OCI-LY7 (cell line): ENCODE measurements around the gene TMED3. TPM values are rescaled to one million over a fixed set of nuclear protein-coding genes. Genes with fewer than 3 reads are reported as not detected.

Experiments used
- BruUV-seq: library from RNA; stranded (reverse); fragments of 400-500 nt; replicated peaks from 2 replicates; lab custom pipeline; 2021; lab: Mats Ljungman, UMichigan
- CTCF ChIA-PET: fragments of 300-600 bp; sonication (Branson Sonifier 250); formaldehyde crosslinking; loops from one replicate; lab custom pipeline; 2022; ENCODE audit warnings: antibody characterized with exemption; ENCODE audit not compliant: unreplicated experiment; lab: Charles Lee
- POLR2A ChIA-PET: fragments of 300-600 bp; sonication (Branson Sonifier 250); formaldehyde crosslinking; loops from one replicate; lab custom pipeline; 2022; ENCODE audit warnings: antibody characterized with exemption; lab: Charles Lee
- DNase-seq: peaks from one replicate; pipeline ENCODE4 v3.0.0-alpha.2; 2015; ENCODE audit warnings: low spot score
- H2AFZ ChIP-seq: fragments of 200-600 bp; sonication (generic), shearing (Covaris generic); 2 replicates; pipeline ENCODE4 v1.6.1; 2014; ENCODE audit warnings: mild to moderate bottlenecking, antibody characterized with exemption, low read length, moderate library complexity
- H3K27ac ChIP-seq: fragments of 200-600 bp; sonication (generic); 2 replicates; pipeline ENCODE4 v1.5.1; 2014; ENCODE audit warnings: mixed run types, low read depth, mild to moderate bottlenecking, moderate library complexity, low read length, inconsistent platforms; ENCODE audit not compliant: poor library complexity, severe bottlenecking
- H3K36me3 ChIP-seq: fragments of 200-600 bp; sonication (generic); 2 replicates; pipeline ENCODE4 v1.6.1; 2014; ENCODE audit warnings: mild to moderate bottlenecking, antibody characterized with exemption, low read length, moderate library complexity, mixed read lengths; ENCODE audit not compliant: insufficient read depth
- H3K4me1 ChIP-seq: fragments of 200-600 bp; sonication (generic); 2 replicates; pipeline ENCODE4 v1.5.1; 2014; ENCODE audit warnings: mild to moderate bottlenecking, low read length; ENCODE audit not compliant: insufficient read depth, poor library complexity, severe bottlenecking
- H3K4me2 ChIP-seq: fragments of 200-600 bp; sonication (generic); 2 replicates; pipeline ENCODE4 v1.6.1; 2014; ENCODE audit warnings: mild to moderate bottlenecking, low read length
- H3K4me3 ChIP-seq: fragments of 200-600 bp; sonication (generic); 2 replicates; pipeline ENCODE4 v1.5.1; 2014; ENCODE audit warnings: mild to moderate bottlenecking, low read depth, low read length; ENCODE audit not compliant: poor library complexity, severe bottlenecking
- H3K79me2 ChIP-seq: fragments of 200-600 bp; sonication (generic); 2 replicates; pipeline ENCODE4 v1.6.1; 2016; ENCODE audit warnings: low read depth, mild to moderate bottlenecking, low read length, moderate library complexity, mixed read lengths; ENCODE audit not compliant: insufficient read depth
- H3K9me2 ChIP-seq: fragments of 200-600 bp; sonication (generic); 2 replicates; pipeline ENCODE4 v1.6.1; 2016; ENCODE audit warnings: mild to moderate bottlenecking, low read length, mixed read lengths; ENCODE audit not compliant: insufficient read depth
- H3K9me3 ChIP-seq: fragments of 200-600 bp; sonication (generic); 2 replicates; pipeline ENCODE4 v1.6.1; 2014; ENCODE audit warnings: mild to moderate bottlenecking, mixed run types, low read length, mixed read lengths
- H4K20me1 ChIP-seq: fragments of 200-600 bp; sonication (generic); 2 replicates; pipeline ENCODE4 v1.6.1; 2014; ENCODE audit warnings: mild to moderate bottlenecking, antibody characterized with exemption, low read length, moderate library complexity, mixed read lengths; ENCODE audit not compliant: insufficient read depth
- CTCF ChIP-seq: fragments of 200-600 bp; sonication (generic); conservative IDR thresholded peaks from 2 replicates; pipeline ENCODE4 v1.5.1; 2014; ENCODE audit warnings: mild to moderate bottlenecking, antibody characterized with exemption, low read length, moderate library complexity, mixed read lengths
- EZH2phosphoT487 ChIP-seq: fragments of 200-600 bp; sonication (generic); IDR thresholded peaks from 2 replicates; pipeline ENCODE4 v1.6.1; 2018; ENCODE audit warnings: low read depth, borderline replicate concordance, mild to moderate bottlenecking, mixed run types, antibody characterized with exemption, low read length, moderate library complexity, mixed read lengths
- intact Hi-C: fragments of 100-400 bp; cut with micrococcal nuclease; formaldehyde crosslinking; loops from one replicate; pipeline ENCODE4 v1.10.0; 2022; ENCODE audit not compliant: unreplicated experiment
- total RNA-seq, 2 experiments: library from RNA; depleted of rRNA in 1 of 2; stranded (reverse); fragments of >200 nt in 1 of 2; shearing (Covaris generic) in 1 of 2; gene quantifications; 2 replicates each; pipeline ENCODE4 v1.2.3, GENCODE V29; 2014 to 2022

TMED3 gene
- total RNA-seq, 2 experiments from 2014 or later, result 33.2 to 55.9 TPM

GRCh38 chr15:79365765-79366164 is 54.9 kb downstream of the TMED3 start:
- Histone ChIP-seq H3K36me3 (no peaks in the 10 kb centered on the region), H3K9me2 (no peaks in the 10 kb centered on the region), H3K4me3 (no peak overlapping the region), H3K27ac (no peak overlapping the region), H3K4me2 (no peak overlapping the region), H4K20me1 (no peaks in the 10 kb centered on the region), H3K9me3 (no peaks in the 10 kb centered on the region), H3K4me1 (no peaks in the 10 kb centered on the region), H3K79me2 (no peaks in the 10 kb centered on the region), H2AFZ (no peak overlapping the region)
- CTCF ChIA-PET, result no interaction called here
- DNase-seq, result no peak
- POLR2A ChIA-PET, result interaction anchor here (1.1 to 1.9 kb wide), 3 partner anchors 11 to 18 kb away, joined by 4 to 7 read pairs (median 5); no protein-coding TSS in a partner anchor
- no peak for TF ChIP-seq CTCF
- no TSS peak for BruUV-seq
- intact Hi-C loops, result no loop called here

- no TSS peak for BruUV-seq
- no peaks in the 10 kb centered on the region for H3K9me3 ChIP-seq
- H3K9me2 ChIP-seq, result no peaks in the 10 kb centered on the region
- POLR2A ChIA-PET, result interaction anchor here (0.7 to 1.9 kb wide), 4 partner anchors 13 to 82 kb away, joined by 3 to 5 read pairs (median 4); no protein-coding TSS in a partner anchor
- CTCF ChIA-PET, result interaction anchor here (0.9 kb wide), 1 partner anchor 27 kb away, joined by 3 read pairs; no protein-coding TSS in a partner anchor
- no peaks in the 10 kb centered on the region for H3K36me3 ChIP-seq
- H4K20me1 ChIP-seq, result no peaks in the 10 kb centered on the region
- intact Hi-C loops, result no loop called here
- no peak for TF ChIP-seq EZH2phosphoT487
- no peak for TF ChIP-seq CTCF
- no peaks in the 10 kb centered on the region for H3K79me2 ChIP-seq
- no peak overlapping the region for H3K4me3 ChIP-seq
- H2AFZ ChIP-seq, result no peak overlapping the region
- H3K4me1 ChIP-seq, result peaks cover 5% of the 10 kb centered on the region
- DNase-seq, result no peak
- H3K27ac ChIP-seq, result no peak overlapping the region
- no peak overlapping the region for H3K4me2 ChIP-seq
Measured at GRCh38 chr15:79366691-79367090, 55.8 kb downstream of the TMED3 start.

GRCh38 chr15:79370716-79371115 is 59.8 kb downstream of the TMED3 start:
- intact Hi-C loops, result no loop called here
- no peak overlapping the region for H3K4me3 ChIP-seq
- H3K79me2 ChIP-seq, result no peaks in the 10 kb centered on the region
- no peak overlapping the region for H3K27ac ChIP-seq
- no peaks in the 10 kb centered on the region for H3K9me3 ChIP-seq
- H2AFZ ChIP-seq, result no peak overlapping the region
- POLR2A ChIA-PET, result no interaction called here
- H3K9me2 ChIP-seq, result no peaks in the 10 kb centered on the region
- no peak for DNase-seq
- no peak overlapping the region for H3K4me2 ChIP-seq
- CTCF ChIA-PET, result no interaction called here
- H3K4me1 ChIP-seq, result peaks cover 5% of the 10 kb centered on the region
- no peaks in the 10 kb centered on the region for H4K20me1 ChIP-seq
- TF ChIP-seq EZH2phosphoT487 (no peak), CTCF (no peak)
- no peaks in the 10 kb centered on the region for H3K36me3 ChIP-seq
- BruUV-seq, result no TSS peak
